GM19240 (cell line): ENCODE data around the gene SND1.

Experiments used
- DNase-seq: peaks from one replicate; pipeline ENCODE4 v3.0.0; 2011; ENCODE audit warnings: low spot score; ENCODE audit not compliant: insufficient read length

Gene SND1

DNA sequence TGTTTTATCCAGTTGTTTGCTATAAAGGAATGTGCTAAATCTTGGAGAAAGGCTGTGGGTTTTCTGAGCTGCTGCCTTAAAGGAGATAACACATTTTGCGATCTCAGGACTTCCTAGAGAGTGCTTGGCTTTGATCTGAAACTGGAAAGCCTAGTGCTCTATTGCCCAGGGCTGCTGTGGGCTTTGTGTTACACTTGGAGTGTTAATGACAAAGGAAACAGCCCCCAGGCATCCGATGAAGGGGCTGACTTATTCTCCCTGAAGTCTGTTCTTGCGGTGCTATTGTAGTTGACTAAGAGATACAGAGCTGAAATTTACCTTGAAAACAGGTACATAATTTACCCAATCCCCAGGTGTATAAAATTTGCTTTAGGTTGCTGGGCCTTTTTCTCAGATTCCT, 74.5 kb downstream of the SND1 start:
- DNase-seq, result no peak

DNA sequence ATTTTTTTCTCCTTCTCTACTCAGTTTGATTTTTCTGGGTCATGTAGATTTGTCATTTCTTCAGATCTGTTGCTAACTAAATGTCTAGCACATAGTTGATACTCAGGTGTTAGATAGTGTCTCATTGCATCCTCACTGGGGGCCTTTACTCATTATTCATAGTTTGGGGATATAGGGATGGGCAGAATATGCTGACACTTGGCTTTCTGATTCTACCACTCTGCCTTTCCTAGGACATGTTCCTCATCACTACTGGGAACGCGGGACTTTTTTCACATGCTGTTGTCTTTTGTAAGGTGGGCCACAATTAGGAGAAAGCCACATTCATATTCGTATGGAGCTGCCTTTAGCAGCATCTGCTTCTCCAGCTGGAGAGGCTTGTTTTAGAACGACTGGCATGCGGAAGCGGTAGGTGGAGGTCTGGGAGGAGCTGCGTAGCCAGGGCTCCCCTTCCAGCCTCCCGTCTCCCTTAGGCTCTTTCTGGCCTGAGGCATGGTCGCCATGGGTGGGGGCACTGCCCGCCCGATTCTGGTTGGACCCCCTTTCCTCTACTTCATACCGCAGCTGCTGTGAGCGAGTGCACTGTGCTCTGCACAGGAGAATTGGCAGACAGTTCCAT, 78.8 kb downstream of the SND1 start:
- DNase-seq, result no peak

DNA sequence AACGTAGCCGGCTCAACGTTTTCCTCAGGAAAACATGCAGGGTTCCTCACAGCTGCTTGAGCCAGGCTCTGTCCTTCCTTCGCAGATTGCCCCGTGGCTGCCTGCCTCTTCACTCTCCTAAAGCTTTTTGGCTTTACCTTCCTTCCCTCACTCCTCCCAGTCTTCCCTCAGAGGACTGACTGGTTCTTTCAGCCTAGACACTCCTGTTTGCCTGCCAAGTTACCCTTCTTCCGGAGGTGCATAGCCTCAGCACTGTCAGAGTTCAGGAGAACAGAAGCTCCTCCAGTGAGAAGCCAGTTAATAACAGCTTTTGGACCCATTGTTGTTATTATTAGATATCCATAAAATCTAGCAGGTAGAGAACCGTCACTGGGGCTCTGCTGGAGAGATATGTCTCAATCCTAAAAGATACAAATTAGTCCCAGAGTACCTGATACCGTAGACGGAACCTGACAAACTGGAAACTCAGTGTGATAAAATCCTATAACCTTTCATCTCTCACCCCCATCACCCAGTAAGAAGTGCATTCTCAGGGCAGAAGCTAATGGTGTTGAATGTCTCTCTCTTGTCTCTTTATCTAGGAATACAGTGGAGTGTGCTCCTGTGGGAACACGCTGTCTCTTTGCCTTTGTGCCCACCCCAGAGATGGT, 79.6 kb downstream of the SND1 start:
- no peak for DNase-seq

DNA sequence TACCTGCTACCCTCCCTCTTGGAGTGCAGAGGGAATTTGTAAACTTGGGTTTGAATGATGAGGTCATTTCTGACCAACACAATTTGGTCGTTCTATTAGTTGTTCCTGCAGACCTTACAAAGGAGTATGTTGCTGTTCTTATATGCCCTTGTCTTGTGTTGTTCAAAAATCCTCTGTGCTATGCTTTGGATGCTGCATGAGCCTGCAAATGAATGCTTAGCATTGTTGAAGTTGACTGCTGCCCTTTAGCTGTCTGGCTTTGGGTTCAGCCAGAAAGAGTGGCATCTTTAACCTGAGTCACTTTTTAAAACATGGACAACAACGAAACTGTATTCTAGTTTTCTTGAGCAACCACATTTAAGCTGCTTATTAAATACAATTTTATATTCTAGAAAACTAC, 80.3 kb downstream of the SND1 start:
- no peak for DNase-seq

DNA sequence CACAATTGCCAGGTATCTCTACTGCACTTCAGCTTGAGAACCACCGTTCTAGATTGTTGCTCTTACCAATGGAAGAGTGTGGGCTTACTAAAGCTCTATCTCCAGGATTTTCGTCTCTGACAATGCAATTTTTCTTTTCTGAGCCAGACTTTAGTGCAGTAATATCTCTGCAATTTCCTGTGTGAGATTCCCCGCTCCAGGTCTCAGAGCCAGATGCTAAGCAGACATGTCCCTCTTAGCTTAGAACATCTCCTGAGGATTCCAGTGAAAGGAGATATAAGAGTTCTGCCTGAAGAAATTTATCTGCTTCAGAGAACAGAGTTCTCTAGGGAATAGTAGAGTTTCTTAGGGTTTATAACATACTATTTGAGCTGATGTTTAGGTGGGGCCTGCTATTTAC, 82.0 kb downstream of the SND1 start:
- DNase-seq, result no peak

DNA sequence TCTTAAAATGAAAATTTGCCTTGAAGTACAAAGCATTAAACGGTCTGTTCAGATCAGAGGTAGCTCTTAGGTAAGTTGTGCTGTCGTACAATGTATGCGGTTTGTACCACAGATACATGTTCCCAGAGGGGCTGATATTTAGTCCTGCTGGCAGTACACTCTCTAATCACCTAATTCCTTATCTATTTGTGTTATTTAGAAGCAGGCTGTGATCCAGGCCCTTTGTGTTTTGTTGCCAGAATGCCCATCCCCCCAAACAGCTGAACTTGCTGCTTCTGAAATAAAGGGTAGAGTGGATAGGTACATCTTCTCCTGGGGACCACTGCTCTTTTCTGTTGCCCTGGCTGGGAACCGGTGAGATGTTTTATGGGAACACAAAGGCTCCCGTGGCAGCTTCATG, 84.5 kb downstream of the SND1 start:
- no peak for DNase-seq

DNA sequence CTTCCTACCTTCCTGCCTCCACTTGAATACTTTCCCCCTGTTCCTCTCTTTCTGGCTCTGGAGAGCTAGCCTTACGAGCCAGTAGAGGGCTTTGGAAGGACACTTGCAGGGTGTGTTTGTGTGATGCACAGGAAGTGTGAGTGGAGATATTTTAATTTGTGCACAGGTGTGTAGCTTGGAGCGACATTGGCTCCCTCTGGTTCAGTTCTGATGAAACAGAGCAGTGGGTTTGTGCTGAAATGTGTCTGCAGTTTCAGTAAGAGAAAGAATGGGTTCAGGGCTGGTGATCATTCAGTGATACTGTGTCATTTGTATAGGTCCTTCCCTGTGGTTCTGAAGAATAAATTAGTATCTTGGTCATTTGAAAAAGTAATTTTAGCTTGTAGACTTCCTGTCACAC, 86.9 kb downstream of the SND1 start:
- DNase-seq, result no peak

DNA sequence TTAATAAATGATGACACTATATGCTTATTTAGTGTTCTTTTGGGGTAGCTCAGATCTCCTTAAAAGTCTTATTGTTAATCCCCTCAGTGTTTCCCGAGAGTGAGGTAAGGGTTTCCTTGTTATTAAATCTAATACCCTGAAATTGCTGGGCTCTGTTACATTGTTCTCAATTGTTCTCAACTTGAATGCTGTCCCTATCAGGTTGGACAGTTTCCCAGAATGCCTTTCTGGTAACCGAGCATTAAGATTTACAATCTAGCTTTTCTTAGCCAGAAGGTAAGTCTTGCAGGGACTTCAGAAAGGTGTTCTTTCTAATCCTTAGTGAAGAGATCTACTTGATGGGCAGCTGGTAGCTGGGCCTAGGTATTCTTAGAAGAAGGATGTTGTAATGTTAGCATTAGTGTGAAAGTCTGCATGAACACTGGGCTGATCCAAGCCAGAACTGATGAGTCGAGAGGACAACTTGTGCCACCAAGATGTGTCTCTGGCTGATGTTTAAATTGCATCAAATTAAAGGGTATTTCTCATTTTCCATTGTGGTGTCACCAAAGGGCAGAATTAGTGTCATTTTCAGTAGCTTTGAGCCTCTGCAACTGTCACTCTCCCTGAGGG, 89.9 kb downstream of the SND1 start:
- DNase-seq, result no peak

DNA sequence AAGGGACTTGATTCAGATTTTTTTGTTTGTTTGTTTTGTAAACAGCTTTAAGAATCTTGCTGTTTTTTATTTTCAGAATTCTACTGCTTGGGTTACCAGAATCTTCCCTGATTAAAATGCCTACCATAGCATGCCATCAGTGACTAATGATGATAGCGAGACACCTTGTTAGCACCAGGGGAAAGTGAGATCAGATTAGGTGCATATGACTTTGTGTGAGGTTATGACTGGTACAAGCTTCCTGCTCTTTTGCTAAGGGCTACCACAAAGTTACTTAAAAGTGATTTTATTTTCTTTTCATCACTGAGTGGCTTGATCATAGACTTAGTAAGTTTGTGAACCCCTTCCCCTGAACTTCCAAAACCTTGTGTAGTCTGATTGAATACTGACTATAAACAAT, 93.5 kb downstream of the SND1 start:
- DNase-seq, result no peak

DNA sequence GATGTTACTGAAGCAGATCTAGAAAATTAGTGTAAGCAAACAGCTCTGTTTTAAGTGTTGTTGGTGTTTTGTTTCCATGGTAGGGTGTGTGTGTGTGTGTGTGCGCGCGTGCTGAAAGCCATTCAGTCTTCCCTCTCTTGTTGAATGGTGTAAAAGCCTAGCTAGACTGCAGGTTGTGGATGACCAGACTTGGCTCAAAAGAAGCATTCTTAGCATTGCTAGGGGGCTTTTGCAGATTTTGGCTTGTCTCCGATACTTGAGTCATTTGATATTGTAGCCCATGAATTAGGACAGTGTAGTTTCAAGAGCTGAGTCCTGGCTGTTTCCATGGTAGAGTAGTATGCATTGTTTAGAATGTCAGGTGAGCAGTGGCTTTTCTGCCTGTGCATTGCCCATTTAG, 99.1 kb downstream of the SND1 start:
- no peak for DNase-seq

DNA sequence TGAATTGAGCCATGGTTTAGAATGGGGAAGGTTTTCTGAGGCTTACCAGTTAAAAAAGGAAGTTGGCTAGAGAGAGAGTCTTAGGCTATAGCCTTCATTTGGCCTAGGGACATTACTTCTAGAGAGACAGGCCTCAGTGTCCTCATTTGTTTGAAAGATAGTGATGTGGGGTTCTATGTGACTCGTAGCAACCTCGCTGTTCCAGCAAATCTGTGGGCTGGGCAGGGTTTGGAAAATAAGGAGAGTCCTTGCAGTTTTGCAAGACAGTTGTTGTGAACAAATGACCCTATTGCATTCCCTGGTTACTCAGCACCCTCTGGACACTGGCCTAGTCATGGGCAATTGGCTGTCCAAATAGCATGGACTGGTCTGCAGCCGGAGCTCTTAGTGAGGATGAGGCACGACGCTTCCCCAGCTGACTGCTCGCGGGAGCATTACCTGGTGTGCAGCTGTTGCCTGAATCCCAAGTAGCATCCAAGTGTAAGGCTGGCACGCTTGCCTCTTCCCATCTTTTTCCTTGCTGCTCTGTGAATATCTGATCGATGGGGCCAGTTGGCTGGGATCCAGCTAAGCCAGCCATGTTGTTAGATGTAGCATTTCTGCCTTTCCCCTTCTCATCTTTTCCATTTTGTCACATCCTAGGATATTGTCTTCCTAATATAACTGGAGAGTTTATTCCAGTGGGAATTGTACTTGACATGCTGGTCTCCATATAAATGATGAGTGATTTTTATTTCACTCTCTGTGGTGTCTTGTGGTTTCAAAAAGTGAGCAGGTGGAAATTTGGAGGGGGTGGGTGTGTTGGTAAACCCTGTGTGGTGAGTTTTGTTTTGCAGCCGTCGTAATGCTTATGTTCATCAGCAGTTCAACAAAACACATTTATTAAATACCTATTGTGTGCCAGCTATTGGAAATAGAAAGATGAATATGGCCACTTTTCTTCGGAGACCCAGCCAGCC, 99.8 kb downstream of the SND1 start:
- DNase-seq, result no peak

DNA sequence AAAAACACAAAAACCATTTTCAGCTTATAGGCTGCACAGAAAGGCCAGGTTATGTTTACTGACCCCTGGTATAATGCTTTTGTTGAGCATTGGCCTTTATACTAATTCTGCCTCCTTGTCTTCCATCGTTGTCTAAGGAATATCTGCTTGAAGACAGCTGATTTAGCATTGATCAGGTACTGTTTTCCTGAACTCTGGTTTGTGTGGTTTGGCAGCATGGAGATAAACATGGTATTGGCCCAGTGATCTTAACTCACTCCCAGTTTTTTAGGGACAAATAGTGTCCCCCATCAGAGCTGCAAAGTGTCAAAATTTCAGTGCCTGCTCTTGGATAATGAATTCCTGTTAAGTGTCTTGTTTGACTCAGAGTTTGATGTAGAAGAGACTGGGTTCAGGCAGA, 100.8 kb downstream of the SND1 start:
- DNase-seq, result no peak

DNA sequence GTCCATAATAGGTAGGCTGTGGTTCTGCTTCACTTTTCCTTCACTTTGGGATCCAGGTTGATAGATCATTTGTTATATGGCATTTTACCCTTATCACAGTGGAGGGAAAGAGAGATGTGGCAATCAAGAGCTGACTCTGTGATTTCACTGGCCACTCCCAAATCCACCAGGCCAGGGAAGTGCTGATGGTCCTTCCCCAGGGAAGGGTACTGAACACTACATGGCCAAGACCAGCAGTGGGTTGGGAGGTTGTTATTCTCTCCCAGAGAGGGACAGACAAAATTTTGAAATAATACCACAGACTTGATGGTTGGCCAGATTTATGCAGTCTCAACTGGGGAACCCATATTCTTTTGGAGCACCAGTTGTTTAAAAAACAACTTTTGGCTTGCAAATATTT, 102.5 kb downstream of the SND1 start:
- no peak for DNase-seq

DNA sequence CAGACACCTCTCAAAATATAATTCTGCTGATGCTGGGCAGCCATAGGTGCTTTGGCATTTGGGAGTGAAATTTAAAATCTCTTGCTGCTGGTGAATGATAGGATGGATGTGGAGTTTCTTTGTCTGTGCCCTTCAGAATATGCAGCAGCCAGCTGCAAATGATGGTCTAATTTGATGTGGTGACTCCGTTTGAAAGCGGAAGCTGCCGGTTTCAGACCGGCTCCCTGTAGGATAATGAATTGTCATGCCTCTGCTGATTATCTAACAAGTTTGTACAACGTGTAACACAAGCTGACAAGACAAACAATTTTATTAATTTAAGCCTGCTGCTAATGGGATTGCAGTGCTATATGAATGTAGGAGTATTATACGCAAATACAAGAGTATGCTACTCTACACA, 103.5 kb downstream of the SND1 start:
- no peak for DNase-seq

DNA sequence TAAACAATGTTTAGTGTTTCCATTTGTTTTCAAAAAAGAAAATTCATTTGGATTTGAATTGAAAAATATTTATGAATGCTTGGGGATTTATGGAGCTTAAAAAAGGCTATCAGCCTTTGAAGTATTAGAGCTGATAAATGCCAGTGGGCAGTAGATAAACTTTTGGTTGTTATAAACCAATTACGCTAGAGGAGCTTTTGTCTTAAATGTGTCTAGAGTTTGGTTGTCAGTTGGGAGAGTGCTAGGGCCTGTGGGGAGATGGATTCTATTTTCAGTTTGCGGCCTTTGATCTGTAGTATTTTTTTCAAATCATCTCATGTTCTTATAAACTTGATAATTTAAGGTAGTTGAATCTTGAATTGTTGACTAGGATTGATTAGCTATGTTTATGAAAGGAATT, 104.0 kb downstream of the SND1 start:
- no peak for DNase-seq

DNA sequence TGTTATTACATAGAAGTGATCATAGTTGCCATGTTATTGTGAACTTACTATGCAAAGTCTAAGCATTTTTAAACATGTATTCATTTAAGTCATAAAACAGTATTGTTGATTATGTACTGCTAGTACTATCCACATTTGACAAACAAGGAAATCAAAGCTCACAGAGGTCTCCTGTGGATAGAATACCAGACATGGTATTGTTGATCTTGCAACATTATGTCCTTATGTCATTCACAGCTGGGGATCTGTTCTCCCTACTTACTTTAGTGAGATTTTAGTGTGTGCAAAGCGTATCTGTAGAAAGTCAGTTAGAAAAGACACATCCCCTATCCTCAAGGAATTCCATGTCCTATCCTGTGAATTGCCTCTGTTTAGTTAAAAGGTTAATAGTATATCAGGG, 106.1 kb downstream of the SND1 start:
- DNase-seq, result no peak

DNA sequence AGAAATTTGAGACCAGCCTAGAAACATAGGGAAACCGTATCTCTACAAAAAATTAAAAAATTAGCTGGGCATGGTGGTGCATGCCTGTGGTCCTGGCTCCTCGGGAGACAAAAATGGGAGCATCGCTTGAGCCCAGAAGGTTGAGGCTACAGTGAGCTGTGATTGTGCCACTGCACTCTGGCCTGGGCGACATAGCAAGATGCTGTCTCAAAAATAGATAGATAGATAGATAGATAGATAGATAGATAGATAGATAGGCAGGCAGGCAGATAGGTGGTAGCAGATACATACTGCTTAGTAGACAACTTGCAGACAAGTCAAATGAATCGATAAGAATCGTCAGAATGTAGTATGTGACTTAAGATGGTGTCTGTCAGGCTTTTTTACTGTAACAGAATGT, 106.9 kb downstream of the SND1 start:
- DNase-seq, result no peak

DNA sequence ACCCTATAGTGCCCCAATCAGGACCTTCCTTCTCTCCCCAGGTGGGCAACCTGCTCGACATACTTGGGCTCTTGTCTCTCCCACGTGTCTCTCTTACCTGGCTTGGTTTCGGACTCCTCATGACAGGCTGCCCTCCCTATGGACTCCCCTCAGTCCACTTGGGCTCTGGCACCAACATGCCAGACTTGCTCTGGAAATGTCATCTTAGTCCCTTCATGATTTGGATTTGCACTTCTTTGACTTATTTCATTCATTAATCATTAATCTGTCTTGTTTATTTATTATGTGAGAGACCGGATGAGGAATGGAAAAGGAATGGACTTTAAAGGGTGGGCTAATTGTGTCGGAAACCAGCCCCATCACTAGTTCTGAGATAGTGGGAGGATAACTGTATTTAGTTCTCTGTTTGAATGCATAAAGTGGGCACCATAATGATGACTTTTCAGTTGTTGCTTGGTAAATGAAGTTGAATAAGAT, 108.0 kb downstream of the SND1 start:
- no peak for DNase-seq

DNA sequence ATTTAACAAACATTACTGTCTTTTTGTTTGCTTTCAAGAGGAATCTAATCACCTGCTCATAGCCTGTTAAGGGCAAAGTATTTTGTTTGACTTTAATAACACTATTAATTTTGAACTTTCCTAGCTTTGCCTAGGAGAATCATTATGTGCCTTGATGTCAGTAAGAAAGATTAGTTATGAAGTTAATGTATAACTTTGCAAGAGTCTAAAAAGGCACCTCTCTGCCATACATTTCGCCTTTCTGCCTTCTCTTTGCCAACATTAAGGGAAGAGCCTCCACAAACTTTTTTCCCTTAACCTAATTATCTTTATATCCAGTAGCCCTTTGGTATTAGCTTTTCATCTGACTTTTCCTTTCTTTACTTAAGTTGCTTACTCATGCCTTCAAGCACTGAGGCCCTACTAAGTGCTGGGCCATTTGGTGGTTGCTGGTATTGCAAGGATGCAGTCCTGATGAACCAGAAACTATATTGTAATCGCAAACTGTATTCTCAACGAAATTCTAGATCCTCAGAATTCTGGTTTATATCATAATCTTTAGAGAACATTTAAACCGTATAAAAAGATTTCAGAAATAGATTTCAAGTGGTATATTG, 108.5 kb downstream of the SND1 start:
- no peak for DNase-seq

DNA sequence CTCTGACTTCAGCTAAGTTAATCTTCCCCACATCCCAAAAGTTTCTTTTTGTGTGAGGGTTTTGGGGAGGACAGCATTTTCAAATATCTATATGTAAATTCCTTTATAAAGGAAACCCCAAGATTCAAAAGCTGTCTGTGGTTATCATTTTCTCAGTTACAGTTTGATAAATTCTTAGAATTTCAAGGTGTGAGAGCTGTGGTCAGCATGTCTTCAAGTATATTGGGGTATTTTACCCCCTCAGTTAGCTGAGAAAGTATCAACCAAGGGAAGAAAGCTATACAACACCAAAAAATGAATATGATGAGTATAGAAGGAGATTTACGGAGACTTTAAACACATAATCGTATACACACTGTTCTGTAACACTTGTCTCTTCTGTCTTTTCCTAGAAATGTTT, 109.2 kb downstream of the SND1 start:
- DNase-seq, result no peak

DNA sequence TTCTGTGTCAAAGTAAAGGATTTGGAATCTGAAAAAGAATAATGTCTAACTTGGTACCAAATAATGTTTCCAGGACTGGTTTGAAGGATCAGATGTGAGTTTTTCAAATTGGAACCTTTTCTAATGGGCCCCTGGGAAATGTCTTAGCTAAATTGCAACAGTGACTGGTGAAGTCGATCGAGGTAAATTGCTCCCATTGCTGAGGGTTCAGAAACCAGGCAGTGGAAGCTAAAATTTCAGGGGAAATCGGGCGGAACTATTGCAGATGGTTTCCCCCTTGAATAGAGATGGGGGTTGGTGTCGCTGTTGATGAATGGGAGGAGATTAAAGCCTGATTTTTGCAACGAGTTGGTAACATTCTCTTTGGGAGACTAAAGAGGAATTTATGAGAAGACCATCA, 112.7 kb downstream of the SND1 start:
- DNase-seq, result no peak

DNA sequence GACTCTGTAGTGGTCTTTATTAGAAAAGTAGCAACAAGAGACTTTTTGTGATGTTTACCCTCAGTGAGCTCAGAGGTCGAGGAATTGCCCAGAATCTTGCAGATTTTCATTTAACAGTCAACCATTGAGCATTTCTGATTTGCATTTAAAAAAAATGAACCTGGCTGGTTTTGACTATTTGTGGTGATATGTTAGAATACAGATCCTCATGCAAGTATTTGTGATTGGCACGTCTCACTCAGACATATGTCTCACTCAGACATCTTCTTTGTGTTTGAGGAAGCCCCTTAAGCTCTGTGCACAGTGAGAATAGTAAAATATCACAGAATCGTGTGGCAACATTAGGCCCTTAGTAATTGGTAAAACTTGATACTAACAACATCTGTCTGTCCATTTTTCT, 113.2 kb downstream of the SND1 start:
- DNase-seq, result no peak
